Endothelial cell of hepatic sinusoid (primary cell): Measurements from ENCODE around the gene DOK4.

Experiments
- in situ Hi-C: cut with HindIII; loops from 2 replicates; pipeline ENCODE4 v1.10.0; 2017; ENCODE audit warnings: low sequenced_read_pairs

DOK4 gene

DNA sequence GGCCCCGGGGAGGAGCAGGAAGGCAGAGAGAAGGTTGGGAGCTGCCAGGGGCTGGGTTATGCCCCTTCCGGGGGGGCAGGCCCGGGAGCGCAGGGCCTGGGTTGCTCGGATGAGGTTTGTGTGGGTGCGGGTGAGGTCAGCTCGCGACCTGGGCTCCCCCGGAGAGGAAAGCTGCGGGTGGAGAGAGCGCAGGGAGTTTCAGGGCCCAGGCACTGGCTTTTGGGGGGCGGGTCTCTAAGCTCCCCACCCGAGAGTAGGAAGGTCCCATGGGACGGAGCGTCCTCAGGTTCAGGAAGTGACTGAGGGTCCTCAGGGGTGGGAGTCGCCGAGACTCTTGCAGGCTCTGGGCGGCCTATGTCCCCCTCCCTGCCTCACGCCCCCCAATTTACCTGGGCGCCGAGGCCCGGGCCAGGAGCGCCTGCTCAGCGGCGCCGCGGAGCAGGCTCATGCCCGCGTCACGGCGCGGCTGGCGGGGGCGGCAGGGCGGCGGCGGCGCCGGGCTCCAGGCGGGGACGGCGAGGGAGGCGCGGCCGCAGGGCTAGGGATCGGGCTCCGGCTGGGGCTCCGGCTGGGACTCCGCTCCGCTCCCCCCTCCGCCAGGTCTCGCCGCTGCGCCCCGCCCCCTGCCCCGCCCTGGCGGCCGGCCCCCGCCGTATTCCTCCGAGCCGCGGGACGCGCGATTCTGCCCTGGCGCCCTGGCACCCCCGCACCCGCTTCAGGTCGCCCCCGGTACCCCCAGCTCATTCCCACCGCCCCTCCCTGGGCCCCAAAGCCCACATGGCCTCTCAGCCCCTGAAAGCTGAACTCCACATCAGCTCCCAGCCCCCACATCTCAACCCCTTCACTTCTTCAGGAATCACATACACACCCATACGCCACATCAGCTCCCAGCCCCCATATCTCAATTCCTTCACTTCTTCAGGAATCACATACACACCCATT, at the start of gene DOK4:
DOK4 (minus strand) TSS at position 578 of the 942 bp plus-strand sequence. CDS start 6,986 bp downstream, outside the sequence.
- in situ Hi-C loops = no loop called here

- in situ Hi-C loops = no loop called here
These were observed 49.5 kb upstream of the DOK4 start for GRCh38 chr16:57535680-57536305.

GRCh38 chr16:57534881-57535658, 48.8 kb upstream of the DOK4 start:
- in situ Hi-C loops = no loop called here

DNA sequence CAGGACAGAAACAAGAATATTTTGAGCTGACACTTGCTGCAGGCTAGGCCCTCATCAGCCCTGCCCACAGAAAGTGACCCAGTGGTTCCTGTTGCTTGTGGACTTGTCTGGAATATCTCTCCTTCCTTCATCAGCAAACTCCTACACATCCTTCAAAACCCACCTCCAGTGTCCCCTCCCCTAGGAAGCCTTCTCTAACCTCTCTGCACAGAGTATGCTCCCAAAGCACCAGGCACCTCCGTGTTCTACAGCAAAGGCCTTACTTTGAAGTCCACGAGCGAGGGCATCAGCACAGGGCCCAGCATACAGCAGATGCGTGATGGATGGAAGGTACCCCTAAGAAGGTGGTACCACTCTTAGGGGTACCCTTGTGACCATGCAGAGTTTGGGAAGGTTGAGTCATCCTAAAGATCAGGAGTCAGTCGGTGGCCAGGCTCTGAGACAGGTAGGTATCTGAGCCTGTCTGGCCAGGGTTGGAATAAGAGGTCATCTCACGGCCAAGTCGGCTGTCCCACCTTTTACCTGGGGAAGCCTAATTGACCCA, 48.1 kb upstream of the DOK4 start:
- in situ Hi-C loops = no loop called here

DNA sequence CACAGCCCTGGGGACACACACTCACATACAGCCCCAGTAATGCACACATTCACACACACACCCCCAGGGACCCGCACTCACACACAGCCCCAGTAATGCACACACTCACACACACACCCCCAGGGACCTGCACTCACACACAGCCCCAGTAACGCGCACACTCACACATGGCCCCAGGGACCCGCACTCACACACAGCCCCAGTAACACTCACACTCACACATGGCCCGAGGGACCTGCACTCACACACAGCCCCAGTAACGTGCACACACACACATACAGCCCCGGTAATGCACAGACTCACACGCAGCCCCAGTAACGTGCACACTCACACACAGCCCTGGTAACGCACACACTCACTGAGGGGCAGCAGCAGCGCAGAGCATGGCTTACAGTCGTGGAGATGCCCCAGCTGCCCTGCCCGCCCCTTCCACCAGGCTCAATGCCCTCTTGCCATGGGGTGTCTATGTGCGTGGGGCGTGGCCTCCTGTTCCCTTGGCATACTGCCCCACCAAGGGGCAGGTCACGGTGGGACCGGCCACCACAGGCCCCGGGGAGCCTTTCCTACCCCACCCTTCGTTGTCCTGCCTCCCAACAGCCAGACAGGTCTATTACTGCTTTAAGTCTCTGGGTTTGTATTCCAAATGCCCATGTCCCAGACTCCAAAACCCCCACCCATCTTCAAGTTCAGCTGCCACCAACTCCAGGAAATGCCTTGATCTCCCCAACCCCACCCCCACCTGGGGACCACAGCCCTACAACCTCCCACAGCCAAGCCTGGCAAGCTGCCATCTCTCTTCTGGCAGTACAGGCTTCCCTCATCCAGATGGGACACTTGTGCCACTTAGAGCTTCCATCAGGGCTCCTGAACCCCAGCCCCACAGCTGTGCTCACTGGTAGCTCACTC, 47.4 kb upstream of the DOK4 start:
- in situ Hi-C loops = no loop called here

- in situ Hi-C loops = no loop called here
These were observed 46.0 kb upstream of the DOK4 start for GRCh38 chr16:57532266-57532625.

- in situ Hi-C loops = no loop called here
These were observed 45.5 kb upstream of the DOK4 start for GRCh38 chr16:57531635-57532265.

DNA sequence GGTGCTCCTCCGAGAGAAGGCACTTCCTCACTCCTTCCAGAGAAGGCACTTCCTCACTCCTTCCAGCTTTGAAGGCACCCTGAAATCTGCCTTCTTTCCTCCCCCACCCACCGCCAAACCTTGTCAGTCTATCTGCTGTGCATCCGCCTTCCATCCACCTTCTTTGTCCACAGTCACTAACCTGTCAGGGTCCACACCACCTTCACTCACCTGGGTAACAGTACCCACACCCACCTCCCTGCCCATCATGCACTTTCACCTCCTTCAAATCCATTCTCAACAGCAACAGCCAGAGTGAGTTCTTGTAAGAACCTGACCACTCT, 44.9 kb upstream of the DOK4 start:
- in situ Hi-C loops = no loop called here

- in situ Hi-C loops = no loop called here
These were observed 44.4 kb upstream of the DOK4 start for GRCh38 chr16:57530522-57531252.

- in situ Hi-C loops = no loop called here
These were observed 43.8 kb upstream of the DOK4 start for GRCh38 chr16:57530104-57530521.

DNA sequence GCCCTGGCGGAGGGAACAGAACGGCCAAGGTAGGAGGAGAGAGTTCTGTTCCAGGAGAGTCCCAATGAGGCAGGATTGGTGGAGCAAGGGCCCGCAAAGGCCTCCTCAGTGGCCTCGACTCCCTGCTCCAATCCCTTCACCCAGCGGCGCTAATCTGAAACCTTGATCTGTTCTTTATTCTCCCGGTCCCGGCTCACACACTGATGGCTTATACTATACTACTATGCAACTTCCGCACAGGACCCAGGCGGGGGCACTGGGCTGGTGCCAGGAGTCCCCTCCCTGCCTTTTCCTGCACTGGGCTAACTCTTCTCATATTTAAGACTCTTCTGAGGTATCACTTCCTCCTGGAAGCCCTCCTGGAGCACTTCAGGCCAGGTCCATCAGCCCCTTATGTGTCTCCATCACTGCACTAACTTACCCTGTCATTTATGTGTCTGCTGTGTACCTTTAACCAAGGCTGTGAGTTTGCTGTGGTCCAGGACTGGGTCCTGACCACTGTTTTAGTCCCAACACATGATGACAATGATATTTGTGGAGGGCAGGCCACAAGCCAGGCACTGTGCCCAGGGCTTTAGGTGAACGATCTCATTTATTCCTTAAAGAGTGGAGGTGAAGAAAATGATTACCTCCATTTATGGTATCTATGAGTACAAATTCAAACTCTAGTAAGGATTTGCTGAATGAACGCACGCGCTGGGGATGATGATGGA, 43.3 kb upstream of the DOK4 start:
- in situ Hi-C loops = no loop called here

- in situ Hi-C loops = no loop called here
These were observed 42.5 kb upstream of the DOK4 start for GRCh38 chr16:57528499-57529390.

DNA sequence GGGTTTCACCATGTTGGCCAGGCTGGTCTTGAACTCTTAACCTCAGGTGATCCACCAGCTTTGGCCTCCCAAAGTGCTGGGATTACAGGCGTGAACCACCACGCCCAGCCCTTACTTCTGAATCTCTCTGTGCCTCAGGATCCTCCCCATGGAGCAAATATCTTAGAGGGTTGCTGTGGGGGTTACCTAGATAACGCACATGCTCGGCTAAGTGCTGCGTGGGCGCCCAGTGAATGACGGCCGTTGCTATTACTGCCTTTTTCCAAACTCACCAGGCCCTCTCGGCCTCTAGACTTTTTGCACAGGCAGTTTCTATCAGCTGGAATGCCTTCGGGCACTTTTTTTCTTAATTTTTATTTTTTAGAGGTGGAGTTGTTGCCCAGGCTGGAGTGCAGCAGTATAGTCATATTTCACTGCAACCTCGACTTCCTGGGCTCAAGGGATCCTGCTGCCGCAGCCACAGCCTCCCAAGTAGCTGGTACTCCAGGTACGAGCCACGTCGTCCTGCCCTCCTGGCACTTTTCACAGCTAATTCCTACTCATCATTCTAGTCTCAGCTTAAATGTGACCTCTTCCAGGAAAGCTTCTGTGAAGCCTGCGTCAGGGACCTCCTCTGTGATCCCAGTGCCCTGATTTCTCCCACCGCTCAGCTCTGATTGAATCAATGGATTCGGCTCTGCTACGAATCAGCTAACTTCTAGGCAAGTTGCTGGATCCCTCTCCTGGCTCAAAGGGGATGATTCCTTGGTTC, 41.5 kb upstream of the DOK4 start:
- in situ Hi-C loops = no loop called here

DNA sequence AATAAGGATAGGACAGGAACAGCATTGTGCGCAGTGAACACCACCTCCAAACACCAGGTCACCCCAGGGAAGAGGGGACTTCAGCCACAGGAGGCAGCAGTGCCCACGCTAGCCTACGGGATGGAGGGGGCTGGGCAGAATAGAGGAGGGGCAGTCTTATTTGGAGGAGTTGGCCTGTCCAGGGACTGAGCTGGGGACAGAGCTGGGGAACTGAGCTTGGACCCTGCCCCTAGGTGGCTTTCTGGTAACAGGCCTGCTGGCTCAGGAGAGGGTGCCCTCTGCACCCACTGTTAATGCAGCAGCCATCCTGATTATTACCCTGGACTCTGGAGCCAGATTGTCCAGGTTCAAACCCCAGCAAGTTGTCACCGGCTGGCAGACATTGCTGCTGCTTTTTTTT, 40.7 kb upstream of the DOK4 start:
- in situ Hi-C loops = no loop called here

DNA sequence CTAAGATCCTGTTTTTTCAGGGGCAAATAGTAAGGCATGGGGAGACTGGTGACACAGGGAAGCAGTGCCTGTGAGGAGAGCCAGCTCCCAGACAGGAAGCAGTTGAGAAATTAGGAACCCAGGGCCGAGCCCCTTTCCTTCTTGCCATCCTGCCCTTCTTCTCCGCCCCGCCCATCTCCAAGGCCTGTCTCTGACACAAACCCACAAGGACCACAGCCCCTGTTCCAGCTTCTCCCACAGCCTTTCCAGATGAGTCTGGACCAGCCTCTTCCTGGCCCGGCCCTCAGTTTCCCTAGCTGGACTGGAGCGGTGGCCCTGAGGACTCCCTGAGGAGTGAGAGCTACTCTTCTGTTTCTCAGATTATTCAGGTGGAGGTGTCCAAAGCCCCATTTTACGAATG, 40.2 kb upstream of the DOK4 start:
- in situ Hi-C loops = no loop called here

DNA sequence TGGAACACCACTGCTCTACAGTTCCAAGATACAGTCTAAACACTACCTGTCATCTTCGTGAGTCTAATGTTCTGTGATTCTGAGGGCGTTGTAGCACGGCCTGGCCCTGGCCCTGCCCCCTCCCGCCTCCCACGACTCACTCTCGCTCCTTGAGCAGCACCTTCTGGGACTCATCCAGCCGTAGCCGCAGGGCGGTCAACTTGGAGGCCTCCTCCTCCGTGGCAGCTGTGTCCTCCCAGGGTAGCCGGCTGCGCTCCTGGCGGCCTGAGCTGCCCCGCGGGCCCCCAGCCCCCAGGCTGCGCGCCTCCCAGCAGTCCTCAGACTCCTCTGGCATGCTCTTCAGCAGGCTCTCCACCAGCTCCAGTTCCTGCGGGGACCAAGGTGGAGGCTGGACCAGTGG, 39.5 kb upstream of the DOK4 start:
- in situ Hi-C loops = no loop called here

- in situ Hi-C loops = no loop called here
These were observed 36.7 kb upstream of the DOK4 start for GRCh38 chr16:57522960-57523359.
